WTC11 (cell line): ENCODE results near the gene GIPC3. TPM values are rescaled to one million over a fixed set of nuclear protein-coding genes. Genes with fewer than 3 reads are reported as not detected.

Experiments used
- ATAC-seq: fragments of 200-7000 bp; cut with Tn5 transposase; 2 replicates; pipeline ENCODE4 v1.10.0; 2021; ENCODE audit warnings: mild to moderate bottlenecking, moderate library complexity
- CTCF ChIA-PET: fragments of 300-600 bp; sonication (Branson Sonifier 250); formaldehyde crosslinking; loops from one replicate; lab custom pipeline; 2021; ENCODE audit warnings: antibody characterized with exemption; lab: Charles Lee
- POLR2A ChIA-PET: fragments of 350-600 bp; sonication (Branson Sonifier 250); formaldehyde crosslinking; loops from one replicate; lab custom pipeline; 2021; ENCODE audit warnings: antibody characterized with exemption; lab: Charles Lee
- DNase-seq: peaks from one replicate; pipeline ENCODE4 v3.0.0; 2021; ENCODE audit warnings: low spot score
- H3K27ac Mint-ChIP-seq: 2 replicates; pipeline ENCODE4 v1.8.0; 2021; ENCODE audit warnings: mixed read lengths
- H3K27me3 Mint-ChIP-seq: 2 replicates; pipeline ENCODE4 v1.8.0; 2021; ENCODE audit warnings: low read depth, mild to moderate bottlenecking, moderate library complexity, mixed read lengths
- H3K36me3 Mint-ChIP-seq: 2 replicates; pipeline ENCODE4 v1.8.0; 2021; ENCODE audit warnings: mixed read lengths
- H3K4me1 Mint-ChIP-seq: 2 replicates; pipeline ENCODE4 v1.8.0; 2022; ENCODE audit warnings: mixed read lengths
- H3K4me3 Mint-ChIP-seq: 2 replicates; pipeline ENCODE4 v1.8.0; 2021; ENCODE audit warnings: mild to moderate bottlenecking, moderate library complexity, mixed read lengths
- H3K9me3 Mint-ChIP-seq: 2 replicates; pipeline ENCODE4 v1.8.0; 2021; ENCODE audit warnings: mixed read lengths
- MYBL2 ChIP-seq: sonication (generic); formaldehyde crosslinking; IDR thresholded peaks from 2 replicates; pipeline ENCODE4 v1.8.1; 2023; ENCODE audit warnings: mild to moderate bottlenecking, moderate library complexity, missing genetic modification reagents
- NR1H2 ChIP-seq: sonication (generic); formaldehyde crosslinking; IDR thresholded peaks from 2 replicates; pipeline ENCODE4 v1.9.0; 2021; ENCODE audit warnings: mild to moderate bottlenecking, moderate library complexity, missing genetic modification reagents
- OVOL2 ChIP-seq: fragments of 250-450 bp; sonication (Bioruptor Pico); IDR thresholded peaks from 2 replicates; pipeline ENCODE4 v1.9.0; 2021; ENCODE audit warnings: mild to moderate bottlenecking, borderline replicate concordance
- ZNF121 ChIP-seq: sonication (generic); formaldehyde crosslinking; IDR thresholded peaks from 2 replicates; pipeline ENCODE4 v1.8.0; 2023; ENCODE audit warnings: missing genetic modification reagents
- ZNF281 ChIP-seq: sonication (generic); formaldehyde crosslinking; IDR thresholded peaks from 2 replicates; pipeline ENCODE4 v1.8.0; 2023; ENCODE audit warnings: mild to moderate bottlenecking, missing genetic modification reagents
- ZNF416 ChIP-seq: fragments of 250-450 bp; sonication (Bioruptor Pico); IDR thresholded peaks from 2 replicates; pipeline ENCODE4 v1.9.0; 2021; ENCODE audit warnings: mild to moderate bottlenecking, inconsistent platforms
- total RNA-seq: library from RNA; stranded (reverse); gene quantifications from 3 replicates; pipeline ENCODE4 v1.2.3, GENCODE V29; 2021
- TF ChIP-seq, protein P1 (sequence below): fragments of 250-450 bp; sonication (Bioruptor Pico); IDR thresholded peaks from 2 replicates; pipeline ENCODE4 v1.9.0; 2021; ENCODE audit warnings: mild to moderate bottlenecking, borderline replicate concordance
- TF ChIP-seq, protein P2 (sequence below): sonication (generic); formaldehyde crosslinking; IDR thresholded peaks from 2 replicates; pipeline ENCODE4 v1.8.1; 2022; ENCODE audit warnings: mild to moderate bottlenecking, moderate library complexity, missing genetic modification reagents
- TF ChIP-seq, protein P3 (sequence below): sonication (generic); formaldehyde crosslinking; IDR thresholded peaks from 2 replicates; pipeline ENCODE4 v1.8.0; 2022; ENCODE audit warnings: mild to moderate bottlenecking, missing genetic modification reagents
- TF ChIP-seq, protein P4 (sequence below): sonication (generic); formaldehyde crosslinking; IDR thresholded peaks from 2 replicates; pipeline ENCODE4 v1.8.0; 2022; ENCODE audit warnings: missing genetic modification reagents

Gene GIPC3
- total RNA-seq, 1 experiment from 2014 or later: 1.0 TPM

GRCh38 chr19:3576696-3577443 is 8.4 kb upstream of the GIPC3 start (continued):
- TF ChIP-seq ZNF281 (CRISPR knock-in tag): no peak
- no peak for TF ChIP-seq OVOL2 (CRISPR knock-in tag)
- 0 out of 2 replicates have a peak, but pooled peaks have one; percentile 55 for TF ChIP-seq ZNF416 (CRISPR knock-in tag)
- TF ChIP-seq, all 79 proteins: peak for 17

DNA sequence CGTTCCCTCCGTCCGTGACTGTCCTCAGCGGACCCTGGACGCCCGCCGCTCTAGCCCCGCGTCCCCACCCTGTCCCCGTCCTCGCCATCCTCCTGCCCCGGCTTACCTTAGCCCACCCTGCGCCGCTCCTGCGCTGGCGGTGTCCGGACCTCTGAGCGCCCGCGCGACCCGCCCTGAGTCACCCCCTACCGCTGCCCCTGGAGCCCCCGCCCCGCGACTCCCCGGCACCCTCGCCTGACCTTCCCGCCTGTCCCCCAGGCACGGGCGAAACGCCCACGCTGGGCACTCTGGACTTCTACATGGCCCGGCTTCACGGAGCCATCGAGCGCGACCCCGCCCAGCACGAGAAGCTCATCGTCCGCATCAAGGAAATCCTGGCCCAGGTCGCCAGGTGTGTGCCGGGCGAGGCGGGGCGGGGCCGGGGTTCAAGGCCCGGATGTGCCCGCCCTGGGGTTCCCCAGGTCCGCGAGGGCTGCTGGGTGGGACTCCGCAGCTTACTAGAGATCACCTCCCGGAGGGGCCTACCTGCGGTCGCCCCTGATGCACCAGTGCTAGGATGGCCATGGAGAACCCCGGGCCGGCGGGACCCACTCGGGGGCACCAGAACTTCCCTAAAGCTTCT is 7.4 kb upstream of the GIPC3 start:
- peak; percentile 77 for DNase-seq

More for the DNA sequence above, 7.4 kb upstream of the GIPC3 start:
- ChIA-PET CTCF (interaction anchor here (0.6 to 6.5 kb wide), 20 partner anchors 8 to 410 kb away, joined by 3 to 115 read pairs (median 4); partner anchors contain the start of genes DOHH, GIPC3, MFSD12 and TEKTIP1), POLR2A (interaction anchor here (0.6 to 3.3 kb wide), 5 partner anchors 13 to 293 kb away, joined by 3 to 12 read pairs (median 4); no protein-coding TSS in a partner anchor)
- Mint-ChIP-seq H3K9me3 (no peaks in the 10 kb centered on the region), H3K27ac (no peak overlapping the region)
- no peak for TF ChIP-seq NR1H2 (CRISPR knock-in tag)
- peak; percentile 98 for TF ChIP-seq ZNF121 (CRISPR knock-in tag)
- TF ChIP-seq, protein P1, sequence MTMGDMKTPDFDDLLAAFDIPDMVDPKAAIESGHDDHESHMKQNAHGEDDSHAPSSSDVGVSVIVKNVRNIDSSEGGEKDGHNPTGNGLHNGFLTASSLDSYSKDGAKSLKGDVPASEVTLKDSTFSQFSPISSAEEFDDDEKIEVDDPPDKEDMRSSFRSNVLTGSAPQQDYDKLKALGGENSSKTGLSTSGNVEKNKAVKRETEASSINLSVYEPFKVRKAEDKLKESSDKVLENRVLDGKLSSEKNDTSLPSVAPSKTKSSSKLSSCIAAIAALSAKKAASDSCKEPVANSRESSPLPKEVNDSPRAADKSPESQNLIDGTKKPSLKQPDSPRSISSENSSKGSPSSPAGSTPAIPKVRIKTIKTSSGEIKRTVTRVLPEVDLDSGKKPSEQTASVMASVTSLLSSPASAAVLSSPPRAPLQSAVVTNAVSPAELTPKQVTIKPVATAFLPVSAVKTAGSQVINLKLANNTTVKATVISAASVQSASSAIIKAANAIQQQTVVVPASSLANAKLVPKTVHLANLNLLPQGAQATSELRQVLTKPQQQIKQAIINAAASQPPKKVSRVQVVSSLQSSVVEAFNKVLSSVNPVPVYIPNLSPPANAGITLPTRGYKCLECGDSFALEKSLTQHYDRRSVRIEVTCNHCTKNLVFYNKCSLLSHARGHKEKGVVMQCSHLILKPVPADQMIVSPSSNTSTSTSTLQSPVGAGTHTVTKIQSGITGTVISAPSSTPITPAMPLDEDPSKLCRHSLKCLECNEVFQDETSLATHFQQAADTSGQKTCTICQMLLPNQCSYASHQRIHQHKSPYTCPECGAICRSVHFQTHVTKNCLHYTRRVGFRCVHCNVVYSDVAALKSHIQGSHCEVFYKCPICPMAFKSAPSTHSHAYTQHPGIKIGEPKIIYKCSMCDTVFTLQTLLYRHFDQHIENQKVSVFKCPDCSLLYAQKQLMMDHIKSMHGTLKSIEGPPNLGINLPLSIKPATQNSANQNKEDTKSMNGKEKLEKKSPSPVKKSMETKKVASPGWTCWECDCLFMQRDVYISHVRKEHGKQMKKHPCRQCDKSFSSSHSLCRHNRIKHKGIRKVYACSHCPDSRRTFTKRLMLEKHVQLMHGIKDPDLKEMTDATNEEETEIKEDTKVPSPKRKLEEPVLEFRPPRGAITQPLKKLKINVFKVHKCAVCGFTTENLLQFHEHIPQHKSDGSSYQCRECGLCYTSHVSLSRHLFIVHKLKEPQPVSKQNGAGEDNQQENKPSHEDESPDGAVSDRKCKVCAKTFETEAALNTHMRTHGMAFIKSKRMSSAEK (CRISPR knock-in tag): no peak
- 0 out of 2 replicates have a peak, but pooled peaks have one; percentile 33 for TF ChIP-seq MYBL2
- TF ChIP-seq, protein P2, sequence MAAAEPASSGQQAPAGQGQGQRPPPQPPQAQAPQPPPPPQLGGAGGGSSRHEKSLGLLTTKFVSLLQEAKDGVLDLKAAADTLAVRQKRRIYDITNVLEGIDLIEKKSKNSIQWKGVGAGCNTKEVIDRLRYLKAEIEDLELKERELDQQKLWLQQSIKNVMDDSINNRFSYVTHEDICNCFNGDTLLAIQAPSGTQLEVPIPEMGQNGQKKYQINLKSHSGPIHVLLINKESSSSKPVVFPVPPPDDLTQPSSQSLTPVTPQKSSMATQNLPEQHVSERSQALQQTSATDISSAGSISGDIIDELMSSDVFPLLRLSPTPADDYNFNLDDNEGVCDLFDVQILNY (CRISPR knock-in tag): 0 out of 2 replicates have a peak, but pooled peaks have one; percentile 43
- TF ChIP-seq, protein P3, sequence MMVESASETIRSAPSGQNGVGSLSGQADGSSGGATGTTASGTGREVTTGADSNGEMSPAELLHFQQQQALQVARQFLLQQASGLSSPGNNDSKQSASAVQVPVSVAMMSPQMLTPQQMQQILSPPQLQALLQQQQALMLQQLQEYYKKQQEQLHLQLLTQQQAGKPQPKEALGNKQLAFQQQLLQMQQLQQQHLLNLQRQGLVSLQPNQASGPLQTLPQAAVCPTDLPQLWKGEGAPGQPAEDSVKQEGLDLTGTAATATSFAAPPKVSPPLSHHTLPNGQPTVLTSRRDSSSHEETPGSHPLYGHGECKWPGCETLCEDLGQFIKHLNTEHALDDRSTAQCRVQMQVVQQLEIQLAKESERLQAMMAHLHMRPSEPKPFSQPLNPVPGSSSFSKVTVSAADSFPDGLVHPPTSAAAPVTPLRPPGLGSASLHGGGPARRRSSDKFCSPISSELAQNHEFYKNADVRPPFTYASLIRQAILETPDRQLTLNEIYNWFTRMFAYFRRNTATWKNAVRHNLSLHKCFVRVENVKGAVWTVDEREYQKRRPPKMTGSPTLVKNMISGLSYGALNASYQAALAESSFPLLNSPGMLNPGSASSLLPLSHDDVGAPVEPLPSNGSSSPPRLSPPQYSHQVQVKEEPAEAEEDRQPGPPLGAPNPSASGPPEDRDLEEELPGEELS (CRISPR knock-in tag): 0 out of 2 replicates have a peak, but pooled peaks have one; percentile 11
- TF ChIP-seq, protein P4, sequence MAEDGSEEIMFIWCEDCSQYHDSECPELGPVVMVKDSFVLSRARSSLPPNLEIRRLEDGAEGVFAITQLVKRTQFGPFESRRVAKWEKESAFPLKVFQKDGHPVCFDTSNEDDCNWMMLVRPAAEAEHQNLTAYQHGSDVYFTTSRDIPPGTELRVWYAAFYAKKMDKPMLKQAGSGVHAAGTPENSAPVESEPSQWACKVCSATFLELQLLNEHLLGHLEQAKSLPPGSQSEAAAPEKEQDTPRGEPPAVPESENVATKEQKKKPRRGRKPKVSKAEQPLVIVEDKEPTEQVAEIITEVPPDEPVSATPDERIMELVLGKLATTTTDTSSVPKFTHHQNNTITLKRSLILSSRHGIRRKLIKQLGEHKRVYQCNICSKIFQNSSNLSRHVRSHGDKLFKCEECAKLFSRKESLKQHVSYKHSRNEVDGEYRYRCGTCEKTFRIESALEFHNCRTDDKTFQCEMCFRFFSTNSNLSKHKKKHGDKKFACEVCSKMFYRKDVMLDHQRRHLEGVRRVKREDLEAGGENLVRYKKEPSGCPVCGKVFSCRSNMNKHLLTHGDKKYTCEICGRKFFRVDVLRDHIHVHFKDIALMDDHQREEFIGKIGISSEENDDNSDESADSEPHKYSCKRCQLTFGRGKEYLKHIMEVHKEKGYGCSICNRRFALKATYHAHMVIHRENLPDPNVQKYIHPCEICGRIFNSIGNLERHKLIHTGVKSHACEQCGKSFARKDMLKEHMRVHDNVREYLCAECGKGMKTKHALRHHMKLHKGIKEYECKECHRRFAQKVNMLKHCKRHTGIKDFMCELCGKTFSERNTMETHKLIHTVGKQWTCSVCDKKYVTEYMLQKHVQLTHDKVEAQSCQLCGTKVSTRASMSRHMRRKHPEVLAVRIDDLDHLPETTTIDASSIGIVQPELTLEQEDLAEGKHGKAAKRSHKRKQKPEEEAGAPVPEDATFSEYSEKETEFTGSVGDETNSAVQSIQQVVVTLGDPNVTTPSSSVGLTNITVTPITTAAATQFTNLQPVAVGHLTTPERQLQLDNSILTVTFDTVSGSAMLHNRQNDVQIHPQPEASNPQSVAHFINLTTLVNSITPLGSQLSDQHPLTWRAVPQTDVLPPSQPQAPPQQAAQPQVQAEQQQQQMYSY (CRISPR knock-in tag): peak; percentile 55
- TF ChIP-seq, all 79 proteins: peak for 5
- Mint-ChIP-seq H3K4me3 (peak overlapping the region; percentile 75), H3K36me3 (peaks cover 8% of the 10 kb centered on the region), H3K4me1 (peaks cover 14% of the 10 kb centered on the region), H3K27me3 (peaks cover 25% of the 10 kb centered on the region)
- ATAC-seq: peak; percentile 6
